ENCODE results near the gene LIMD2.

GRCh38 chr17:63709110-63709509, 9.2 kb upstream of the LIMD2 start:
- no peak for TF ChIP-seq GABPA (IDR thresholded peaks at IDR 0.05; ENCODE audit: borderline replicate concordance, insufficient read depth, low read length)
- no peak for TF ChIP-seq BRCA1 (IDR thresholded peaks at IDR 0.05; ENCODE audit: low read depth, low read length)
- TF ChIP-seq USF2 (IDR thresholded peaks at IDR 0.05; ENCODE audit: low read length) = no peak
- no peak for TF ChIP-seq CTCF (IDR thresholded peaks at IDR 0.05; ENCODE audit: control extremely low read depth in 1 of 3, insufficient read depth in 1 of 3, low read depth in 1 of 3, low read length in 3 of 3)
